DMS 273 (cell line): ENCODE results near the gene PEX19.
"Not testable (repeated sequence)": the region's sequence is repeated elsewhere in the genome, so short reads cannot be mapped to it uniquely, and the experiment has no call there.

Experiments used
- DNase-seq: peaks from one replicate; lab custom pipeline; 2025; ENCODE audit not compliant: unreplicated experiment; lab: John Stamatoyannopoulos, UW

Gene PEX19, protein sequence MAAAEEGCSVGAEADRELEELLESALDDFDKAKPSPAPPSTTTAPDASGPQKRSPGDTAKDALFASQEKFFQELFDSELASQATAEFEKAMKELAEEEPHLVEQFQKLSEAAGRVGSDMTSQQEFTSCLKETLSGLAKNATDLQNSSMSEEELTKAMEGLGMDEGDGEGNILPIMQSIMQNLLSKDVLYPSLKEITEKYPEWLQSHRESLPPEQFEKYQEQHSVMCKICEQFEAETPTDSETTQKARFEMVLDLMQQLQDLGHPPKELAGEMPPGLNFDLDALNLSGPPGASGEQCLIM

DNA sequence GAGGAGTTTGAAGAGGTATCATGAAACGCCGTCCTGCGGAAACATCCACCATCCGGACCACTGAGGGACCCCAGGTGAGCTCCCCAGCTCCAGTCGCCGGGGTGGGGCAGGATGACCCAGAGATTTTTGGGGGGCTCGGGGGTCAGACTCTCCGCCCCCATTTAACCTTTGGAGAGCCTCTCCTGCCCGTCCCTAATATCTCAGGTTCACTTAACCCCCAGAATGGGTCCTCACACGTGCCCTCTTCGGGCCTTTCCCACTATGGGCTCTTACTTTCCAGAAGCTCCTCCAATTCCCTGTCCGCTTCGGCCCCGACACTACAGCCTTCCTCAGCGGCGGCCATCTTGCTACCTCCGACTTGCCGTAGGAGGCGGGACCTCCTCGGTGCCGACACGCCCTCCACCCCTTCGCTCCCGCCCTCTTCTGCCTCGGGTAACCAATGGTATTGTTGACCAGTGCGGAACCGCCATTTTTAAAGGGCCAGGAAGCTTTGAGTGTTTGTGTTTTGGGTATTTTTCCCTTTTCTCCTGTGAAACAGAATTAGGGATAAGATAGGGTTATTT is at the start of gene PEX19:
TSS of gene PEX19 (minus strand) at position 352 of the 563 bp plus-strand sequence. CDS start at position 343, 9 bp downstream.
- DNase-seq: peak; percentile 96

DNA sequence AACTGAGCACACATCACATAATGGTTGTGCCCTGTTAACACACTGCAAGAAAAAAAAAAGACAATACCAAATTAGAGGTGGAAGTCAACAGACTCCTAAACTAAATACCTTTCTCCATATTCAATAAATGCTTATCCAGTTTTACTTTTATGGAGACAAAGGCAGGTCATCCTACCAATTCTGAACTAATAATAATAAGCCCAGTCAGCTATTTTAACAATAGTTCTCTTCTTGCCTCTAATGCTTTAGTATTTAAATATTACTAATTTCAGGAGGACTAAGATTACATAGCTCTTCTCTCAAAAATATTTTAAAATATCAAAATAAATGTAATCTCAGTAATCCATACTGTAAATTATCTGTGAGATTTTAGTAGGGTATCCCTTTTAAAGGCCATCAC is 47.6 kb upstream of the PEX19 start:
- DNase-seq: no peak

DNA sequence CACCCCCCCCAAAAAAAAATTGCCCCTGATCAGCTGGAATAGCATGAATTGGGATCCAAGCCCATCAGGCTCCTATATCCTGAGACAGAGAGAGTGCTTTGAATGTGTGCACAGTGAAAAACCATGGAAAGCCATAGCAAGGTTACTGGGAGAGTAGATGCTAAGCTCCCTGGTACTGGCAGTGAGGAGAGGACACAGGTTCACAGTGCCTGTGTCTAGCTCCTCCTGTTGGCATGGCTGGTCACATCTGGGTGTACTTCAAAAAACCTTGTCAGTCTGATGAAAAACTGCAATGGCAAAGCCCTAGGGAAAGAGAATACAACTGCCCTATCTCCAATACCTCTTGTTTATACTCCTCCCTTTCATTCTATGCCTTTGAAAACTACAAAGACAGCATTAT is 45.2 kb upstream of the PEX19 start:
- no peak for DNase-seq

- no peak for DNase-seq
Observed at GRCh38 chr1:160328184-160328583, 43.3 kb upstream of the PEX19 start.

- no peak for DNase-seq
Observed at GRCh38 chr1:160326418-160326817, 41.5 kb upstream of the PEX19 start.

DNA sequence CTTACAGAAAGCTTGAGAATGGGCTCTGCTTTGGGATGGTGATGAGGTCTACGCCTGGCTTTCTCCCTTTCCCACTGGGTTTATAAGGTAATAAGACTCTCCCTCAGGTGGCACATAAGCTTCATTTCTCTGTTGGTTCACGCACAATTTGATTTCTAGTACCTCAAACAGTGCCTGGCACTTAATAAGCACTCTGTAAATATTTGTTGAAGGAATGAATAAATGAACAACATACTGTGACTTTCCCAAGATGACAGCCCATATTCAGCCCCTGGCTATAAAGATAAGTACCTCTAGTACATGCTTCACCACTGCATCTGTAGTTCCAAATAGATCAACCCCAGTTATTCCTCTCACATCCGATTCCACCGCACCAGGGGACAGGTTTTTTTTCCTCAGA is 40.3 kb upstream of the PEX19 start:
- no peak for DNase-seq

DNA sequence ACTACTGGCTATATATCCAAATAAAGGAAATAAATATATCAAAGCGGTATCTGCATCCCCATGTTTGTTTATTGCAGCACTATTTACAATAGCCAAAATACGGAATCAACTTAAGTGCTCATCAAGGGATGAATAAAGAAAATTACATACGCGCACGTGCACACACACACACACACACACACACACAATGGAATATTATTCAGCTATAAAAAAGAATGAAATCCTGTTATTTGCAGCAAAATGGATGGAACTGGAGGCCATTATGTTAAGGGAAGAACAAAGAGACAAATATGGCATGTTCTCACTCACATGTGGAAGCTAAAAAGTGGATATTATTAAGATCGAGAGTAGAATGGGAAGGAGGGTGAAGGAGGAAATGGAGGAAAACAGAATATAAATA is 37.9 kb upstream of the PEX19 start:
- no peak for DNase-seq

DNA sequence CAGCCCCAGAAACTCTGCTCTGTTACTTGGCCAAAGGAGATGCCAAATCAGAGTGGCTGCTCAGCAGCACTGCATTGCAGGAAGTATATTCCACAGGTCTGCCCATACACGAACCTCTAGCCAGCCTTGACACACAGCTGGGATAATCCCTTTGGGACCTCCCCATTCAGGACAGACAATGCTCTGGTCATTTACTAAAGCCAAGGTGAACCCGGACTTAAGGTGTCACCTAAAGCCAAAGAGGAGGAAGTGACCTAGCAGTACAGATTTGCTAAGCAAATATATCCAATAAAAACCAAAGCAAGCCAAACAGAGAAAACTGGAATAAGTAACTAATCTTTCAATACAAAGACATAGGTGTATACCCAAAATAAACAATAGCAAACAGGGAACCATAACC is 30.4 kb upstream of the PEX19 start:
- DNase-seq: no peak

DNA sequence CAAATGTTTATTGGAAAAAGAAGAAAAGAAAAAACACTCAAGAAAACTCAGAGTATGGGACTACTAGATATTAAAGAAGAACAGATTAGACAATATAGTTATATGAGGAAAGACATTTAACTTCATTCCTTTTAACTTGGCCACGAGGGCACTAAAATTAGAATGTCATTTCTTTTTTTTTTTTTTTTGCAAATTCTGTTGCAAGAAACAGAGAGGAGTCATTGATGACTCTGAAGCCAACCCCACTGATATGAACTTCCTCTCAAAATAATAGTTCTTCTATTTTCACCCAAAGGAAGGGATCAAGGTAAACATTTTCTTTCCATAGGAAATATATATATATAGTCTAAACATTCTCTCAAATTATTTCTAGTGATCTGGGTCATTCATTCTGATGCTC is 24.6 kb upstream of the PEX19 start:
- DNase-seq: no peak

DNA sequence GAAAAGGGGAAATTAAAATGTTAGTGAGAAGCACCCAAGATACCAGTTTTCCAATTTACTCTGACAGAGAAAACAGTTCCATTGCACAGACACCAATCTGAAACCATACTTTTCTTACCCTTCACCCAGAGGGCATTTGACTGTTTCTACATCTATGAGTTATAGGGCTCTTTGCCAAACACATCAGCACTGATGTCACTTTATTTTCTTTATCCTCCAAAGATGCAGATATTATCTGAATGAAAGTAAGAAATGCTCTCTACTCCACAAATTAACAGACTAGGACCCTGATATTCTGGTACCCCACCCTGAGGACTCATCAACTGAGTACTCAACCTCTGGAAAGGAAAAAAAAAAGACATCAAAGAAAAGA is 24.2 kb upstream of the PEX19 start:
- DNase-seq: no peak

GRCh38 chr1:160308451-160309184 is 23.7 kb upstream of the PEX19 start:
- DNase-seq: no peak

DNA sequence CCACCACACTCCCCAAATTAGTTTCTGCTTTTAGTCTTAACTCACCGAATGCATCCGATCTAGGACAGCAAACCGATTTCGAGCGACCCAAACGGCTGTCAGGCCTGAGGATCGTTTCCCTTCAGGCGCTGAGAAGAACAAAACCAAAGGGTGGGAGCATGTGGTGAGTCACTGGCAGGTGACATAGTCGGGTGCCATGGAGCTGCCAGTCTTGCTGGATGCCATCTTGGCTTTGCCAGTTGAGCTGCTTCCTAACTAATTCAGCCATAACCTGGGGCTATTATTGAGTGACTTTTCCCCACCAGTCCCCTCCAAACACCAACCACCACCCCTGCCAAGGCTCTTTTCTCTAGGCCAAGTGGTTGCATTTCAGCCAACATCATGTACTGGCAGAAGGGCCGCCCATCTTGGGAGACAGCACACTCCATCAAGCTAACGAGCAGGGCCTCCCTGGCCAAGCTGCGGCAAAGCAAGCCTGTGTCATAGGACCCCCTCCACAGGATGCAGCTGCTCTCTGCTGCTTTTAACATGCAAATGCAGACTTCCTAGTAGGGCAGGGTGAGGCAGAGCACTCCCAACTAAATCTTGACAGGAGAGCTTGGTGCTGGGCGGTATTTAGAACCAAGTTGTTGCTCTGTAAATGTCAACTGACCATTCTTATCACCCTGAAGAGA is 22.3 kb upstream of the PEX19 start:
- no peak for DNase-seq

DNA sequence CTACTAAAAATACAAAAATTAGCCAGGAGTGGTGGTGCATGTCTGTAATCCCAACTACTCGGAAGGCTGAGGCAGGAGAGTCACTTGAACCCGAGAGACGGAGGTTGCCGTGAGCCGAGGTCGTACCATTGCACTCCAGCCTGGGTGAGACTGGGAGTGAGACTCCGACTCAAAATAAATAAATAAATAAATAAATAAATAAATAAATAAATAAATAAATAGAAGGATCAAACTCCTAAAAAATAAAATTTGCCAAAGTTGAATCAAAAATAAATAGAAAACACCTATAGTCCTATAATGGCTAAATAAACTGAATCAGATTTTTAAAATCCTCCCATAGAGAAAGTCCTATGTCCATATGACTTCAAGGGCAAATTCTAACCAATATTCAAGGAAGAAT is 15.2 kb upstream of the PEX19 start:
- no peak for DNase-seq

DNA sequence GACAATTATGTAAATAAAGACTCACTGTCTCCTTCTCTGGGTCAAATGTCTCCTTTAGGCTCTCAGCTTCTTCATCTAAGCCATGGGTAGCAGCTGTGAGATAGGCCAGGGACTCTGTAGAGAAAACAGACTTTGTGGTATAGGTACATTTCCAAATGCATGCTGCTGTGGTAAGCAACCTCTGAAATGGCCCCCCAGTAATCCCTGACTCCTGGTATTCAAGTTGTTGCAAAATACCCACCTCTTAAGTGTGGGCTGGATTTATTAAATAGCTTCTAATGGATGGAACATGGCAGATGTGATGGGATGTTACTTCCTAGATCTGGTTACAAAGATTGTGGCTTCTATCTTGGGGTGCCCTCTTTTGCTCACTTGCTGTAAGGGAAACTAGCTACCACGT is 11.1 kb upstream of the PEX19 start:
- no peak for DNase-seq

DNA sequence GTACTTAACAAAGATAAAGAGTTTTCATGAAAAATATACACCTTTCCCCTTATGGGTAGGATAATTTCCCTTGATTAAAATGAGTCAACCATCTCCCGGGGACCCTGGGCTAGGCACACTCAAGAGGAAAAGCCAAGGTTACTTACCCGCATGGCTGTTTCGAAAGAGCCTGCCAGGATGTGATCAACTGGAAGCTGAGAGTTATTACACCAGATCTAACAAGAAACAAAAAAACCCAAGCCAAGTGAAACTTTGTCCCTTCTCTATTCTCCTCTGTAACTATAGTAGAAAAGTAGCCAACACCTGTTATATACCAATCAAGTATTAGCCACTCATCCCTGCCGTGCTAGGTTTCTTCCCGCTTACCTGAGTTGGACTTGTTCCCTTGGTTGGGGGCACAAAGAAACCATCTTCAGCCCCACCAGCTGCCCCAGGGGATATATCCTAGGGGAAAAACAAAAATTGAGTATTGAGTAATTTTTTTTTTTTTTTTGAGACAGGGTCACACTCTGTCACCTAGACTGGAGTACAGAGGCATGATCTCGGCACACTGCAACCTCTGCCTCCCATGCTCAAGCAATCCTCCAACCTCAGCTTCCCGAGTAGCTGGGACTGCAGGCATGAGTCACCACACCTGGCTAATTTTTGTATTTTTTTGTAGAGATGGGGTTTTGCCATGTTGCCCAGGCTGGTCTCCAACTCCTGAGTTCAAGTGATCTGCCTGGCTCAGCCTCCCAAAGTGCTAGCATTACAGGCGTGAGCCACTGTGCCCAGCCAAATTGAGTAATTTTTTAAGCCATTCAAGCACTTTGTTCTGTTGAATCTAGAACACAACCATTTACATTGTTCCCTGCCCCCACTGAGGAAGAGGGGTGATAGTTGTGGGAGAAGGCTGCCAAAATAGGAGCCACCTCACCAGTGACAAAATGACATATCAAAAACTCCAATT is 8.4 kb upstream of the PEX19 start:
- DNase-seq: no peak

DNA sequence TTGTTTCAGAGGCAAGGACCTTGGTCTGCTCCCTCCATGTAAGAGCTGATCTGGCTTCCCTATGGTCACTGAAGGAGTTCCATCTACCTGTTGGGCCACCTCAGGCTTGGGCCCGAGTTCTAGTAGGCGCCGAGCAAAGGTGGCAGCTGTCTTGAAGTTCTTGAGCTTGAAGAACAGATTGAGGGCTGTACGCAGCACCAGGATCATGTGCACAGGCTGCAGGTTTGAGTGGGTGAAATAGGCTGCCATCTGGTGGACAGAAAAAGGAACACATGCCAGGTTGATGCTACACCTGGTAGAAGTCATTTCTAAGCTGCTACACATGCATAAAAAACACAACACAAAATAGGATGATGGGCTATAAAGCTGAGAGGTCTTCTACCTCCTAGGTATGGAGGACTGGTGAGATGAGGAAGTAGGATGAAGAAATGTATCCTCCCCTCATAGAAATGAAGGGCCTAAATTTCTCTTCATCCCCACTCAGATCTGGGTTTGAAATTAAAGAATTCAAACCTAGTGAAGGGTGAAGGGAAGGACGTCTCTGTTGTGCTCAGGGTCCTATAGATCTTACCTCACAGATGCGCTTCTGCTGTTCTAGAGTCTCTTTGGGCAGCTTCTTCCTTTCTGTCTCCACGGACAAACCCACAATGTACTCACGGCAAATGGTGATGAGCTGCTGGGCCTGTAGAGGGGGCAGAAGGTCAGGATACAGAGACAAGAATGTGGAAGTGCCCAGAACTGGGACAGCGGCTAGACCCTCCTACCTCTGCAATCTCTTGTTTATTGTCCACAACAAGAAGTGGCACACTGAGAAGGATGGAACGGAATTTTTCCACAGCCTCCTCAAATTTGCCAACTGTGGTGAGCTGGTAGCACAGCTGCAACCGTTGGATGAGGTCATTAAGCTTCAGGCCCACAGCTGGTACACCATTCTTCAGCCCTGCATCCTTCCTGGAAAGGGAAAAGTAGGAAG is 6.6 kb upstream of the PEX19 start:
- DNase-seq: peak; percentile 87

DNA sequence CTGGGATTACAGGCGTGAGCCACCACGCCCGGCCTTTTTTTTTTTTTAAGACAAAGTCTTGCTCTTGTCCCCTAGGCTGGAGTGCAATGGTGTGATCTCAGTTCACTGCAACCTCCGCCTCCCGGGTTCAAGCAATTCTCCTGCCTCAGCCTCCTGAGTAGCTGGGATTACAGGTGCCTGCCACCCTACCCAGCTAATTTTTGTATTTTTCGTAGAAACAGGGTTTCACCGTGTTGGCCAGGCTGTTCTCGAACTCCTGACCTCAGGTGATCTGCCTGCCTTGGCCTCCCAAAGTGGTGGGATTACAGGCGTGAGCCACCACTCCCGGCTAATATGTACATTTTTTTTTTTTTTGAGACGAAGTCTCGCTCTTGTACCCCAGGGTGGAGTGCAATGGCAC is 2.8 kb upstream of the PEX19 start:
- not testable (repeated sequence) for DNase-seq

- no peak for DNase-seq
Observed at GRCh38 chr1:160285506-160285905, 573 bp upstream of the PEX19 start.

- DNase-seq: peak; percentile 46
Observed at GRCh38 chr1:160284220-160284781, 632 bp downstream of the PEX19 start.
